ENCODE data around the gene RPL18.

The RPL18 gene

DNA sequence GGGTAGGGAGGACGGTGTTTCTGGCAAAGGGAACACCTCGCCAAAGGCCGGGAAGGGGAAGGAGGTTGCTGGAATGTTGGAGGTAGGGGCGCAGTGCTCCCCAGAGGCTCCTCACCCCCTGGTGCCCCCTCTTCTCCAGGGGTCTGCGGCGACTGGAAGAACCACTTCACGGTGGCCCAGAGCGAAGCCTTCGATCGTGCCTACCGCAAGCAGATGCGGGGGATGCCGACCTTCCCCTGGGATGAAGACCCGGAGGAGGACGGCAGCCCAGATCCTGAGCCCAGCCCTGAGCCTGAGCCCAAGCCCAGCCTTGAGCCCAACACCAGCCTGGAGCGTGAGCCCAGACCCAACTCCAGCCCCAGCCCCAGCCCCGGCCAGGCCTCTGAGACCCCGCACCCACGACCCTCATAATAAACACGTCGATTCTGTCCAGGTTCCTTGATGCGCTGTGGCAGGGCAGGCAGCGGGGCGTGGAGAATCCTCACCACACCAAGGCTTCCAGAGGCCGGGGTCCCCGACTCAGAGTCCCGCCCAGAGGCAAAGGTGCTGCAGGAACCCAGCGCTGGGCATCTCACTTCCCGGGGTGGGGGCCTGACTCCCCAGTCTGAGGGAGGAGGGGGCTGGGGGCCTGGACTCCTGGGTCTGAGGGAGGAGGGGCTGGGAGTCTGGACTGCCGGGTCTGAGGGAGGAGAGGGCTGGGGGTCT lies 19.8 kb downstream of the RPL18 start:
- WGBS, 2 experiments (ENCODE audit: insufficient coverage in 2 of 2), result 87 to 90% methylated on average over 22 to 25 of the region's 30 CpGs
- Histone ChIP-seq H3K9me3 (ENCODE audit: control insufficient read depth, low read length) (no peaks in the 10 kb centered on the region), H3K27ac (ENCODE audit: low read depth, low read length, severe bottlenecking) (no peak overlapping the region), H3K4me3 (ENCODE audit: extremely low read depth, insufficient read depth, low read length, poor library complexity, severe bottlenecking) (no peak overlapping the region), H3K36me3 (ENCODE audit: control insufficient read depth, insufficient read depth, low read length) (no peaks in the 10 kb centered on the region), H3K4me1 (ENCODE audit: control insufficient read depth, insufficient read depth, low read length, poor library complexity, severe bottlenecking) (no peaks in the 10 kb centered on the region)

DNA sequence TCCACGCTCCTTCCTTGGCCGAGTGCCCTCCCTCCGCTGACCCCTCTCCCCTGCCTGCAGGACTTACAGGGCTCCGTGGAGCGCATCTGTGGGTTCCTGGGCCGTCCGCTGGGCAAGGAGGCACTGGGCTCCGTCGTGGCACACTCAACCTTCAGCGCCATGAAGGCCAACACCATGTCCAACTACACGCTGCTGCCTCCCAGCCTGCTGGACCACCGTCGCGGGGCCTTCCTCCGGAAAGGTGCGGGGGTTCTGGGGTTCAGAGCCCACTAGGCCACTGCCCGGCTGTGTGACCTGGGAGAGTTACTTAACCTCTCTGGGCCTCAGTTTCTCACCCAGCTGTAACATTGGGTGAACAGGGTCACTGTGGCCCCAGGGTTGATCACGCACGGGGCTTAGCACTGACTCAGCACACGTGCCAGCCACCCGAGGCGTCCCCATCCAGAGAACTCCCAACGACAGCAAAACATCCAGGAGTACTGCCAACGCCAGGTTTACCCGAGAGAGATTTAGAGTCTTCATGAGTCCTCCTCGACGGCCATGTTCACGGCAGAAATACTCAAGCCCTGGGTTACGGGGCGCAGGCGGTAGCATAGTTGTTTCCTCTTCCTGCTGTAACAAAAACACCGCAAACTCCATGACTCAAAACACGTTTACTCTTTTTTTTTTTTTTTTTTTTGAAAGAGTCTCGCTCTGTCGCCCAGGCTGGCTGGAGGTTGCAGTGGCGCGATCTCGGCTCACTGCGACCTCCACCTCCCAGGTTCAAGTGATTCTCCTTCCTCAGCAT lies 22.1 kb downstream of the RPL18 start:
- Histone ChIP-seq H3K4me3 (ENCODE audit: extremely low read depth, insufficient read depth, low read length, poor library complexity, severe bottlenecking) (no peak overlapping the region), H3K27ac (ENCODE audit: low read depth, low read length, severe bottlenecking) (no peak overlapping the region), H3K36me3 (ENCODE audit: control insufficient read depth, insufficient read depth, low read length) (no peaks in the 10 kb centered on the region), H3K4me1 (ENCODE audit: control insufficient read depth, insufficient read depth, low read length, poor library complexity, severe bottlenecking) (no peaks in the 10 kb centered on the region), H3K9me3 (ENCODE audit: control insufficient read depth, low read length) (no peaks in the 10 kb centered on the region)
- 90 to 93% methylated on average over 28 to 38 of the region's 39 CpGs for WGBS, 2 experiments (ENCODE audit: insufficient coverage in 2 of 2)

DNA sequence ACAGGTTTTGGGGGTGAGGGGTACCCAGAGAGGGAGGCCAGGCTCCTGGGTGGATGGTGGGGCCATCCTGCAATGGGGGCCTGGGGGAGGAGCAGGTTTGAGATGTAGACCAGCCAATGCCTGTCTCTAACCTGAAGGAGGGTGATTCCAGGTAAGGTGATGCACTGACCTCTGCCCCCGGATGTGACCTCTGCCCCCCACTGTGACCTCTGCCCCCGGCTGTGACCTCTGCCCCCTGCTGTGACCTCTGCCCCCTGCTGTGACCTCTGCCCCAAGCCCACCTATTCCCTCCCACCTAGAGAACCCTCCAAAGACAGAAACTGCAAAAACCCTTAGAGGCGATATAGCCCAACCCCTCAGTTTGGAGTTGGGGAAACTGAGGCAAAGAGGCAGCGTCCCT lies 22.7 kb downstream of the RPL18 start:
- no peaks in the 10 kb centered on the region for H3K4me1 ChIP-seq (ENCODE audit: control insufficient read depth, insufficient read depth, low read length, poor library complexity, severe bottlenecking)
- no peak overlapping the region for H3K27ac ChIP-seq (ENCODE audit: low read depth, low read length, severe bottlenecking)
- WGBS, 2 experiments (ENCODE audit: insufficient coverage in 2 of 2), result 89 to 94% methylated on average over 2 of the region's 4 CpGs
- no peaks in the 10 kb centered on the region for H3K36me3 ChIP-seq (ENCODE audit: control insufficient read depth, insufficient read depth, low read length)
- no peak overlapping the region for H3K4me3 ChIP-seq (ENCODE audit: extremely low read depth, insufficient read depth, low read length, poor library complexity, severe bottlenecking)
- H3K9me3 ChIP-seq (ENCODE audit: control insufficient read depth, low read length), result no peaks in the 10 kb centered on the region

DNA sequence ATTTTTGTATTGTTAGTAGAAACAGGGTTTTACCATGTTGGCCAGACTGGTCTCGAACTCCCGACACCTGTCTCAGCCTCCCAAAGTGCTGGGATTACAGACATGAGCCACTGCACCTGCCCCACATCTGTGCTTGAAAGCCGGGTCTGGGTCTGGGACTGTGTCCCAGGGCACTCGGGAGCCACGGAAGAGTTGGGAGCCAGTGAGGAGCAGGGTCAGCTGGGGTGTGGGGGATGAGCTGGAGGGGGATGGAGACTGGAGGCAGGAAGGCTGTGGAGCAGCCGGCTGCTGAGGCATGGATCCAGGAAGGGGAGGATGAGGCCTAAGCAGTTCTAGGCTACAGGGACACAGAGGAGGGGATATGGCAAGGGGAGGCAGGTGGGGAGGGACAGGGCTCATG lies 23.1 kb downstream of the RPL18 start:
- Histone ChIP-seq H3K4me1 (ENCODE audit: control insufficient read depth, insufficient read depth, low read length, poor library complexity, severe bottlenecking) (no peaks in the 10 kb centered on the region), H3K36me3 (ENCODE audit: control insufficient read depth, insufficient read depth, low read length) (no peaks in the 10 kb centered on the region), H3K9me3 (ENCODE audit: control insufficient read depth, low read length) (no peaks in the 10 kb centered on the region), H3K4me3 (ENCODE audit: extremely low read depth, insufficient read depth, low read length, poor library complexity, severe bottlenecking) (no peak overlapping the region), H3K27ac (ENCODE audit: low read depth, low read length, severe bottlenecking) (no peak overlapping the region)
- 85 to 90% methylated on average over 5 to 6 of the region's 6 CpGs for WGBS, 2 experiments (ENCODE audit: insufficient coverage in 2 of 2)

DNA sequence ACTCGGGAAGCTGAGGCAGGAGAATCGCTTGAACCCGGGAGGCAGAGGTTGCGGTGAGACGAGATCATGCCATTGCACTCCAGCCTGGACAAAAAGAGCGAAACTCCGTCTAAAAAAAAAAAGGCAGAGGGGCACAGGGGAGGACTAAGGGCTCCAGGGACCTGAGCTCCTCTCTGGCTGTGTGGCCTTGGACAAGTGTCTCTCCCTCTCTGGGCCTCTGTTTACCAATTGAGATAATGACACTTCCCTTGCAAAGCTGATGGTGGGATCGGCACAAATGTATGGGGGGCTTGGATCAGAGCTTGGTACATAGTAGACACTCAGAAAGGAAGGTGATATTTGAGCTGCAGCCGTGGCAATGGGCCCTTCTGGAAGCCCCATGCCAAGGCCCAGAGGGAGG lies 23.8 kb downstream of the RPL18 start:
- Histone ChIP-seq H3K36me3 (ENCODE audit: control insufficient read depth, insufficient read depth, low read length) (no peaks in the 10 kb centered on the region), H3K4me3 (ENCODE audit: extremely low read depth, insufficient read depth, low read length, poor library complexity, severe bottlenecking) (no peak overlapping the region), H3K4me1 (ENCODE audit: control insufficient read depth, insufficient read depth, low read length, poor library complexity, severe bottlenecking) (no peaks in the 10 kb centered on the region), H3K9me3 (ENCODE audit: control insufficient read depth, low read length) (no peaks in the 10 kb centered on the region), H3K27ac (ENCODE audit: low read depth, low read length, severe bottlenecking) (no peak overlapping the region)
- 89 to 91% methylated on average over 7 to 9 of the region's 9 CpGs for WGBS, 2 experiments (ENCODE audit: insufficient coverage in 2 of 2)

DNA sequence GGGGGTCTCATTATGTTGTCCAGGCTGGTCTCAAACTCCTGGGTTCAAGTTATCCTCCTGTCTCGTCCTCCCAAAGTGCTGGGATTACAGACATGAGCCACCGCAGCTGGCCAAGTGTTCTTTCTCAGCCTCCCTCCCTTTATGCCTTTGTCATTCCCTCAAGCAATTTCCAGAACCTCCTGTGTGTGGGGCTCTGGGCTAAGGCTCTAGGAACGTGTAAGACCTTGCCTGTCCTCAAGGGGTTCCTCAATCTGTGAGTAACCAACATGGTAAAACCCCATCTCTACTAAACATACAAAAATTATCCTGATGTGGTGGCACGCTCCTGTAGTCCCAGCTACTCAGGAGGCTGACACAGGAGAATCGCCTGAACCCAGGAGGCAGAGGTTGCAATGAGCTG lies 28.0 kb downstream of the RPL18 start:
- Histone ChIP-seq H3K9me3 (ENCODE audit: control insufficient read depth, low read length) (no peaks in the 10 kb centered on the region), H3K27ac (ENCODE audit: low read depth, low read length, severe bottlenecking) (no peak overlapping the region), H3K4me3 (ENCODE audit: extremely low read depth, insufficient read depth, low read length, poor library complexity, severe bottlenecking) (no peak overlapping the region), H3K36me3 (ENCODE audit: control insufficient read depth, insufficient read depth, low read length) (no peaks in the 10 kb centered on the region), H3K4me1 (ENCODE audit: control insufficient read depth, insufficient read depth, low read length, poor library complexity, severe bottlenecking) (no peaks in the 10 kb centered on the region)
- WGBS, 2 experiments (ENCODE audit: insufficient coverage in 2 of 2), result 84% methylated on average over 4 to 5 of the region's 5 CpGs

DNA sequence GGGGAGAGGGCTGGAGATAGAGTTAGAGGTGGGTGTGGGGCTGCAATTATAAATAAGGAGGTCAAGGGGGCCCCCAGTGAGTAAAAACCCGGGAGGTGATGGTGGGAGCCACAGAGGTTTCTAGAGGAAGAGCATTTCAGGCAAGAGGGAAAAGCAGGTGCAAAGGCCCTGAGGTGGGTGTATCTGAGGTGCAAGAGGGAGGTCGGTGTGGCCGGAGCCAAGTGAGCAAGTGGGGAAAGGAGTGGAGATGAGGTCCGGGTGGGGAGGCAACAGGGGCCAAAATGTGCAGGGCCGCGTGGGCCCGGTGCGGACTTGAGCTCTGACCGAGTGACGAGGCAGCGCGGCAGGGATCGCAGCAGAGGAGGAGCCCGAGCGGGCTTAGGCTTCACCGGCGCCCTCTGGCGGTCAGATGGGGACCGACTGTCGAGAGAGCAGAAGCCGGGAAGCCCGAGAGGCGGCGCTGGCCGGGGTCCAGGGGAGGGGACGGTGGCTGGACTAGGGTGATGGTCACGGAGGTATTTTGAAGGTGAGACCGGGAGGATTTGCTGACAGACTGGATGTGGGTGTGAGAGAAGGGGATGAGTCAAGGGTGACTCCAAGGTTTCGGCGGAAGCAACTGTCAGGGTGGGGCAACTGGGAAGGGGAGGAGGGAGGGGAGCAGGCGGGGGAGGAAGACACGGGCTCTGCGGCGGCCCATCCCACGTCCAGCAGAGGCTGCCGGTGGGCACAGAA lies 30.1 kb downstream of the RPL18 start:
- WGBS, 2 experiments (ENCODE audit: insufficient coverage in 2 of 2), result 6 to 7% methylated on average over 30 to 35 of the region's 36 CpGs
- no peaks in the 10 kb centered on the region for H3K4me1 ChIP-seq (ENCODE audit: control insufficient read depth, insufficient read depth, low read length, poor library complexity, severe bottlenecking)
- H3K36me3 ChIP-seq (ENCODE audit: control insufficient read depth, insufficient read depth, low read length), result no peaks in the 10 kb centered on the region
- H3K27ac ChIP-seq (ENCODE audit: low read depth, low read length, severe bottlenecking), result no peak overlapping the region
- H3K4me3 ChIP-seq (ENCODE audit: extremely low read depth, insufficient read depth, low read length, poor library complexity, severe bottlenecking), result no peak overlapping the region
- no peaks in the 10 kb centered on the region for H3K9me3 ChIP-seq (ENCODE audit: control insufficient read depth, low read length)

DNA sequence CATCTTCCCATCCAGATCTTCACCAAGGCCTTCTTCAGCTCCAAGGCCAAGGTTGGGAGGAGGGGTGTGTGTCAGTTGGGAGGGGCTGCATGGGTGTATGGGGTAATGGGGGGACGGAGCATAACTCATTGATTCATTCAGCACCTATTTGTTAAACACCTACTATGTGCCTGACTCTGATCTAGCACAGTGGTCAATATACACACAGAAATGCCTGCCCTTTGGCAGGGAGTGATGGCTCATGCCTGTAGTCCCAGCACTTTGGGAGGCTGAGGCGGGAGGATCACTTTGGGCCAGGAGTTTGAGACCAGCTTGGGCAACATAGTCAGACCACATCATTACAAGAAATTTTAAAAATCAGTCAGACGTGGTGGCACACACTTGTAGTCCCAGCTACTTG lies 31.6 kb downstream of the RPL18 start:
- H3K4me3 ChIP-seq (ENCODE audit: extremely low read depth, insufficient read depth, low read length, poor library complexity, severe bottlenecking), result no peak overlapping the region
- no peaks in the 10 kb centered on the region for H3K36me3 ChIP-seq (ENCODE audit: control insufficient read depth, insufficient read depth, low read length)
- no peaks in the 10 kb centered on the region for H3K4me1 ChIP-seq (ENCODE audit: control insufficient read depth, insufficient read depth, low read length, poor library complexity, severe bottlenecking)
- 100% methylated on average over 2 of the region's 3 CpGs for WGBS, 2 experiments (ENCODE audit: insufficient coverage in 2 of 2)
- H3K9me3 ChIP-seq (ENCODE audit: control insufficient read depth, low read length), result no peaks in the 10 kb centered on the region
- no peak overlapping the region for H3K27ac ChIP-seq (ENCODE audit: low read depth, low read length, severe bottlenecking)

DNA sequence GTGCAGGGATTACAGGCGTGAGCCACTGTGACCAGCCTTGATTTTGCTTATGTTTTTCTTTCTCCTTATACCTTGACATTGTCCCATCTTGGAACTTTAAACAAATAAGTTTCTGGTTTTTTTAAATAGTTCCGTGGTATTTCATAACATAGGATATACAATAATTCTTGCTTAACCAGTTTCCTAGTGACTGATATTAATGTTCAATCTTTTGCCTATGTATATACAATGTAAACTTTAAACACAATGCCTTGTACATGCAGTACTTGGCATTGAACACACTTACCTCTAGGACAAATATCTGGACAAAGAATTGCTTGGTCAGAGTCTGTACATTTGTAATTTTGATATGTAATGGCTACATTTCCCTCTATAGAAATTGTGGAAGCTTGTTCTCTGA lies 36.8 kb downstream of the RPL18 start:
- H3K4me3 ChIP-seq (ENCODE audit: extremely low read depth, insufficient read depth, low read length, poor library complexity, severe bottlenecking), result no peak overlapping the region
- 100% methylated on average over 1 of the region's 2 CpGs; no CpG with 5 or more reads in 1 of the 2 experiments for WGBS, 2 experiments (ENCODE audit: insufficient coverage in 2 of 2)
- no peaks in the 10 kb centered on the region for H3K4me1 ChIP-seq (ENCODE audit: control insufficient read depth, insufficient read depth, low read length, poor library complexity, severe bottlenecking)
- H3K9me3 ChIP-seq (ENCODE audit: control insufficient read depth, low read length), result no peaks in the 10 kb centered on the region
- H3K27ac ChIP-seq (ENCODE audit: low read depth, low read length, severe bottlenecking), result no peak overlapping the region
- no peaks in the 10 kb centered on the region for H3K36me3 ChIP-seq (ENCODE audit: control insufficient read depth, insufficient read depth, low read length)

DNA sequence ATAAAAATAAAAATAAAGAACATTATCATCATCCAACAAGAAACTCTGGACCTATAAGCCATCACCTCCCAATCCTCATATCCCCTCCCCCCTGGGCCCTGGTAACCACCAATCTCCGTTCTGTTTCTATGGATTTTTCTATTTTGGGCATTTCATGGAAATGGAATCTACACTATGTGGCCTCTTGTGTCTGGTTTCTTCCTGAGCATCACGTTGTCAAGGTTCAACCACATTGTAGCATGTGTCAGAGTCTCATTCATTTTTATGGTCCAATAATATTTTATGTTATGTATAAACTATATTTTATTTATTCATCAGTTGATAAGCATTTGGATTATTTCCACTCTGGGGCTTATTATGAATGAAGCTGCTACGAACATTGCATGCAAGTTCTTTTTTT lies 40.1 kb downstream of the RPL18 start:
- H3K27ac ChIP-seq (ENCODE audit: low read depth, low read length, severe bottlenecking), result no peak overlapping the region
- whole genome bisulfite sequencing, 2 experiments (ENCODE audit: insufficient coverage in 2 of 2), result 88% methylated on average over 1 of the region's 3 CpGs; no CpG with 5 or more reads in 1 of the 2 experiments
- no peaks in the 10 kb centered on the region for H3K9me3 ChIP-seq (ENCODE audit: control insufficient read depth, low read length)
- no peaks in the 10 kb centered on the region for H3K36me3 ChIP-seq (ENCODE audit: control insufficient read depth, insufficient read depth, low read length)
- no peak overlapping the region for H3K4me3 ChIP-seq (ENCODE audit: extremely low read depth, insufficient read depth, low read length, poor library complexity, severe bottlenecking)
- no peaks in the 10 kb centered on the region for H3K4me1 ChIP-seq (ENCODE audit: control insufficient read depth, insufficient read depth, low read length, poor library complexity, severe bottlenecking)

Data from mesodermal cell (in vitro differentiated cells).